ENCODE results near the gene PRKAG2.
A peak's percentile ranks its signal among the peaks of the same experiment; 100 is the strongest.
"Not testable (repeated sequence)": the region's sequence is repeated elsewhere in the genome, so short reads cannot be mapped to it uniquely, and the experiment has no call there.

PRKAG2 gene

DNA sequence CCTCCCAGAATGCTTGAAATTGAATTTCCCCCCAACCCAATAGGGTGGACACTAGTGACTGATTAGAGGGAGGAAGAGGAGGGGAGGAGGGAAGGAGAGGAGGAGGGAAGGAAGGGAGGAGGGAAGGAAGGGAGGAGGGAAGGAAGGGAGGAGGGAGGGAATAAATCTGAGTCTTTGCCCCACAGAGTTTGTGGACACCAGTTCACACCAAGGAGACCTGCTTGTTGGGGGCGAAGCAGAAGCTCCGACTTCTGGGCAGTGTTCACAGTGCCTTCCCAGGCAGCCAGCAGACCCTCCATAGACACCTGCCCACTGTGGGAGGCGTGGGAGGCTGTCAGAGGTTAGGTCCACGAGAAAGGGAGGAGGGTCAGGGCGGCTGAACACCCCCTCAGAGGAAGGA lies 44.8 kb downstream of the PRKAG2 start:
- no peak for DNase-seq

- DNase-seq, result no peak
These were observed 45.3 kb downstream of the PRKAG2 start for GRCh38 chr7:151831606-151832005.

DNA sequence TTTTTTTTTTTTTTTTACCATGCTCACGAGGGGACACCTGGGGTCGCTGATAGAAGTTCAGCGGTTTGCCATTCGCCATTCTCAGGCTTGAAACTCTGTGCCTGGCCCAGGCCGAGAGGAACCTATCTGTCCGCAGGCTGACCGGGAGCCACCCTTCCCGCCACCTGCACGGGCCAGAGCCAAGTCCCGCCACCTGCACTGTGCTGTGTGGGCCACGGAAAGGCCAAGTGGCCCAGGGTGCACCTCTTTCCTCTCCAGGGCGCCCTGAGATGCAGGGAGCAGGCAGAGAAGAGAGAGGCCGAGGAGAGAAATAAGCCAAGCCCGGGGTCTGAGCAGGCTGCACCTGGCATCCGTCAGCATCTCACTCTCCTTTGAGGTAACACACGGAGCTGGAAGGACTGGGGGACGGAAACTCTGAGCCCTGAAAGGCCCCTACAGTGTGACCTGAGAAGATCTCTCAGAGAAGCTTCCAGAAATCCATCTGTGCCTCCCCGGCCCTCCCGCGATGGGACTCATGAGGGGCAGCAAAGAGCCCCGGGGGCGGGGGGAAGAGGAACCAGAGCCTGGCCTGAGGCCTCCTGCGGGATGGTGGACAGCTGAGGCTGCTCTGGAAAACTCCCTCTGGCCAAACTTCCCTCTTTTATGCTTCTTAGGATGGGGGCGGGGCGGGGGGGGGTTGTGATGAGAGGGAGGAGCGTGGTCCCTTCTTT lies 46.6 kb downstream of the PRKAG2 start:
- DNase-seq, result no peak

GRCh38 chr7:151829707-151830106 lies 47.2 kb downstream of the PRKAG2 start:
- DNase-seq, result no peak

- peak in 1 of 3 experiments; percentile 35 for DNase-seq
These were observed 49.3 kb downstream of the PRKAG2 start for GRCh38 chr7:151827620-151828019.

DNA sequence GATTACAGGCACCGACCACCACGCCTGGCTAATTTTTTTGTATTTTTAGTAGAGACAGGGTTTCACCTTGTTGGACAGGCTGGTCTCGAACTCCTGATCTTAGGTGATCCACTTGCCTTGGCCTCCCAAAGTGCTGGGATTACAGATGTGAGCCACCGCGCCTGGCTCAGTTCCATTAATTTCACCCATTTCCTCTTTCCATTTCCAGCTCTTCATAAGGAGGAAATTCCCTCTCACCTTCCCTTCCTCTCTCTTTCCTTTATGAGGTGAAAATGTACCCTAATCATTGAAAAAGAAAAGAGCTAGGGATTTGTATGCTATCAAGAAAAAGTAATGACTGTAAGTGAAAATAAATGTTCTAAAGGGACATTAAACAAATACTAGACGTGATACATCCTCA lies 50.6 kb downstream of the PRKAG2 start:
- DNase-seq, result not testable (repeated sequence)

GRCh38 chr7:151825721-151826120 lies 51.2 kb downstream of the PRKAG2 start:
- no peak for DNase-seq

GRCh38 chr7:151824373-151824933 lies 52.5 kb downstream of the PRKAG2 start:
- DNase-seq, result no peak

DNA sequence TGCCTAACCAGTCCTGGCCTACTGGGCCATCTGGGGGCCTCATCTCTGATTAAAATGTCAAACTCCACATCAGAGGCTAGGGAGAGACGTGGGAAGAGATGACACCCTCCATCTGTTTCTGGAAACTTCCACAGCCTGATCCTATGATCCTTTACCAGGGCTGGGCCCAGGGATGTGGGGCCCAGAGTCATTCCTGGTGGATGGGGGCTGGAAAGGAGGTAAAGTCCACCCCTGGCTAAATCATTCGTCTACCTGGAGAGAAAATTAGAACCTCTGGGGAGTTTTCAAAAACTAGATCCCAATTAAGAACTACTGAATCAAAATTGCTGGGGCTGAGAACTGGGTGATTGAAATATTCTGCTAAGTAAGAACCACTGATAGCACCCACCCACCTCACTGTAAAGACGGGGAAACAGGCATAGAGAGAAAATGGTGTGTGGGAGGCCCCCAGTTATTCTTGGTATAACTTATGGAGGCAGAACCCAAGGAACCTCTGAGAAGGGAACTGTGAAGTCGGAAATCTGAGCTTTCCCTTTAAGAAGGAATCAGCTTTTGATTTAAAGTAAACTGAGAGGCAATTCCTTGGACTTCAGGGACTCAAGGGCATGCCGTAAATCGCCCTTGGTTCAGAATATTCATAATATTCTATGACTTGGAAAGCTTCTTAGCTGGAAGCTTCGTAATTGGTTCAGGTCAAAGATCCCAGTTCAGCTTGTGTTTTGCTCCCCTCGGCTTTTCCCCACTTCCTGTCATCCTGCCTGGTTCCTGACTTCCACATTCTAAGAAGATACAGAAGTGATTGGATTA lies 53.1 kb downstream of the PRKAG2 start:
- DNase-seq, result no peak

- DNase-seq, result no peak
These were observed 54.3 kb downstream of the PRKAG2 start for GRCh38 chr7:151822541-151823181.

GRCh38 chr7:151821806-151822540 lies 54.9 kb downstream of the PRKAG2 start:
- no peak for DNase-seq

DNA sequence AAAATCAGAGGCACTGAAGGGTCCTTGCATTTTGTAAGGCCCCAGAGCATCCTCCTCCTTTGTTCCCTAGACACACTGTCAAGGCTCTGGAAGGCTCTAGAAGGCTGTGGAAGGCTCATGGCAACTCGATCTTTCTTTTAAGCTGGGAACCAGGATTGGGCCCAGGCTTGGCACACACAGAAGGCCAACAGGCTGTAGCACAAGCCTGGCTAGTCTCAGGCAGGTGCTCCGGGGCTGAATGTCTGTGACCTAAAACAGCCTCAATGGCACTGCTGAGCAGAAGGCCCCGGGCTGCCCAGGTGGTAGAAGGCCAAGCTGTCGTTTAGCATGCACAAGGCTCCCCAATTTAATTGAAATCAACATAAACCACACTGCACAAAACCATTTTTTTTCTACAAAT lies 55.7 kb downstream of the PRKAG2 start:
- no peak for DNase-seq

DNA sequence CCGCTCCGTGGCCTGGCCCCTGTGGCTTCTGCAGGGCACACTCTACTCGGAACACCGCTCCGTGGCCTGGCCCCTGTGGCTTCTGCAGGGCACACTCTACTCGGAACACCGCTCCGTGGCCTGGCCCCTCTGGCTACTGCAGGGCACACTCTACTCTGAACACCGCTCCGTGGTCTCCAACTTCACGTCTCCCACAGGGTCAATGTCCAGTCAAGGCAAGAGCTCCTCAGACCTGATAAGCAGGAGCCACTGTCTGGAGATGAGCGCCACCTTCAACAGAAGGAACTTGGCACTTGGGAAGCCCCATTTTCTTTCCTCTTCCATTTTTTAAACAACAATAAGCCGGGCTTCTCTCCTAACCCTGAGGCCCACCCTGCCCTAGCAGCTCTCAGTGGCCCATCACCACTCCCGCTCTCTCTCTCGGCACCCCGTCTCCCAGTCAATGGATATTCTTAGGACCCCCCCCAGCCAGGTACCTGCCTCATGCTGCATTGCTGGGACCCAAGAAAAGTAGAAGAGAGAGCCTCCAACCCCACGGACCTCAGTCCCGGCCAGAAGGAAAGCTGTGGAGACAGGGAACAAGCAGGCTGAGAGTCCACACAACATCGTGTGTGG lies 56.3 kb downstream of the PRKAG2 start:
- DNase-seq, result no peak

GRCh38 chr7:151819866-151820265 lies 57.0 kb downstream of the PRKAG2 start:
- DNase-seq, result no peak

DNA sequence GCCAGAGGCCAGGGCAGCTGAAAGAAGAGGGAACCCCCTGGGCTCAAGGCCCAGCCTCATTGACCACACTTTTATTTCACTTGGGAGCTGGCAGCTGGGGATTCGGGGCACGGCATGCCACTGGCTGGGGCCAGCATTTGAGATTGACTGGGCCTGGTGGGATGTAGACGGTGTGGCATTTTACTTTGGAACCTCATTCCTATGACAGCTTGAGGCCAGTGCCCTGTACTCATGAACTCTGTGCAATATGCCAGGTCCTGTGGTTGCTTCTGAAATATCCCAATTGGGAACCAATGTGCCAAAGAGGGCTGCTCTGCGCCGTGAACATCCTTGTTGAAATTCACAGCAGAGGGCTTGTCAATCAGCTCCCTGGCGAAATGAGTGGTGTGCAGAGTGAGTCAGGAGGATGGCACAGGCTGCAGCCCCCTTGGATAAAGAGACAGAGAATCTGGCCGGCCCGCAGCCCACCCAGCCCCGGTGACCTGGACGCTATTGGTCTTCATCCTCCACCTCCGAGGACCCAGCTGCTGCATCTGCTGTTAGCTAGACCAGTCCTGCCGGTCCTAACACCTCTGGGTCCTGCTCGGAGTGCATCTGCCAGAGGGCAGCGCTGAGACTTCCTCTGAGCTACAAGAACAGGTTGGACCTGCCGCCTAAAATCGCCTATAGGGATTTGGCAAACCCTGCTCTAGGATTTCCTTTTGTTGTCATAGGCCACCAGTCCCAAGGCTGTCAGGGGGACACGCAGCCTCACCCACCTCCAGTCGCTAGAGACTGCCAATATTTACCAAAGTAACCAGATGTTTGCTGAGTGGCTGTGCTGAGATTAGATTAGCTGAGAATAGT lies 58.0 kb downstream of the PRKAG2 start:
- peak in 1 of 3 experiments; percentile 33 for DNase-seq

GRCh38 chr7:151817981-151818673 lies 58.8 kb downstream of the PRKAG2 start:
- no peak for DNase-seq

- DNase-seq, result no peak
These were observed 59.6 kb downstream of the PRKAG2 start for GRCh38 chr7:151817315-151817690.

GRCh38 chr7:151816562-151817314 lies 60.2 kb downstream of the PRKAG2 start:
- peak in 1 of 3 experiments; percentile 9 for DNase-seq

DNA sequence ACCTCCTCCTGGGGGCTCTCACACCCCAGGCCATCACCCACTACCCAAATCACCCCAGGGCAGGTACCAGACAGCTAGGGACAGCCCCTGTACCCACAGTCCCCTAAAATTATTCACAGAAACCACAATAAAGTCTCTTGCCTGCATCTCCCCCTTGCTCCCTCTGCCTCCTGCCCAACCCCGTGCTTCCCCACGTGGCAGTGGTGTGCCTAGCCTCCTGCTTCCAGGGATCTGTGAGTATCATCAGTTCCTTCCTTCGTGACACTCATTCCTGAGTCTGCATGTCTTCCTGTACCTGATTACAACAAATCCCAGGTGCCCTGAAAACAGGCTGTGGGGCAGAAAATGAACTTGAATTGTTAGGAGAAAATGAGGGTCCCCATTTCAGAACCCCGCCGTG lies 61.5 kb downstream of the PRKAG2 start:
- no peak for DNase-seq
